Neural cell (in vitro differentiated cells): ENCODE results near the gene KIF22.

ENCODE experiments used
- CTCF ChIP-seq: fragments of 450-650 bp; IDR thresholded peaks from 2 replicates; pipeline ENCODE4 v1.5.1; 2014; ENCODE audit warnings: antibody characterized with exemption, mild to moderate bottlenecking, moderate library complexity; ENCODE audit not compliant: poor library complexity, severe bottlenecking
- EP300 ChIP-seq: fragments of 450-650 bp; conservative IDR thresholded peaks from 2 replicates; pipeline ENCODE4 v1.6.1; 2014; ENCODE audit warnings: antibody characterized with exemption, mild to moderate bottlenecking, moderate library complexity; ENCODE audit not compliant: poor library complexity, severe bottlenecking
- EZH2 ChIP-seq: fragments of 200-600, 300-800 bp; shearing (Covaris generic), sonication (generic); IDR thresholded peaks from 2 replicates; pipeline ENCODE4 v1.6.1; 2014; ENCODE audit warnings: antibody characterized with exemption, low read length, borderline replicate concordance, mild to moderate bottlenecking; ENCODE audit not compliant: insufficient read depth, poor library complexity, severe bottlenecking
- MXI1 ChIP-seq: fragments of 450-650 bp; conservative IDR thresholded peaks from 2 replicates; pipeline ENCODE4 v1.6.1; 2014; ENCODE audit warnings: antibody characterized with exemption, mild to moderate bottlenecking; ENCODE audit not compliant: poor library complexity, severe bottlenecking
- POLR2AphosphoS5 ChIP-seq: IDR thresholded peaks from 2 replicates; pipeline ENCODE4 v1.6.1; 2012
- REST ChIP-seq: IDR thresholded peaks from 2 replicates; pipeline ENCODE4 v1.6.1; 2012; ENCODE audit warnings: borderline replicate concordance

DNA sequence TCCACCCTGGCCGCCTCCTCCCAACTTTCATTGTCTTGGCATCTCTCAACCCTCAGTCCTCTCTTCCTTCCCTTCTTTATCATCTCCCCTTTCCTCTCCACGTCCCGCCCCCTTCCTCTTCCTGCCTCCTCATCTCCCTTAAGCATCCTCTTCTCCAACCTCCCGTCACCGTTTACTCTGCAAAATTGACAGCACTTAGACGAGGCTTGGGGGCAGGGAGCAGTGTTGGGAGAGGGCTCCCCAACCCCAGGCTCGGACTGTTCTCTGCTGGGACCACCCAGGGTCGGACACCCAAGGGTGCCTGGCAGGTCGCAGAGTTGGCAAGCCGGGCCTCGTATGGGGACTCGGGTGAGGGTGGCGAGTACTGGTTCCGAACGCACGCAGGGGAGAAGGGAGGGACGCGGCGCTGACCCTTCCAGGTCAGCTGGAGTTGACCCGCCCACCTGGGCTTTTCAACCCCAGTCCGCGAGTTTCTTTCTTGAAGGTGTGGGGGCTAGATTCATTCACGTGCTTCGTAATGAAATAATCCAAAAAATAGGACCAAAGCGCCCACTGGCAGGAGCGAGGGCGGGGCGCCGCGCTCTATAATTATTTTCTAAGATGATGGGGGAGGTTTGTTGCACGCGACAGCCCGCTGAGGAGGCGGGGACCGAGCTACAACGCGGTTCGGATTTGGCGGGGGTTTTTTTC lies 24.6 kb downstream of the KIF22 start:
- TF ChIP-seq EZH2: no peak
- TF ChIP-seq CTCF: no peak
- no peak for TF ChIP-seq REST
- no peak for TF ChIP-seq MXI1
- TF ChIP-seq POLR2AphosphoS5: no peak
- TF ChIP-seq EP300: no peak
